Natural killer cell (primary cell): Measurements from ENCODE around the gene PACRG. TPM values are rescaled to one million over a fixed set of nuclear protein-coding genes. Genes with fewer than 3 reads are reported as not detected.
"Not testable (repeated sequence)": the region's sequence is repeated elsewhere in the genome, so short reads cannot be mapped to it uniquely, and the experiment has no call there.

Experiments used
- ATAC-seq, 3 donors: fragments of 150-1000 bp in 2 of 3; fragments of 200-7000 bp in 1 of 3; cut with Tn5 transposase; 1 replicate in 1 of 3; 2 replicates in 2 of 3; pipeline ENCODE4 v1.10.0; 2021; ENCODE audit warnings: mild to moderate bottlenecking in 2 of 3, moderate library complexity in 2 of 3
- DNase-seq, 2 donors: peaks; one replicate each; pipeline versions ENCODE4 v3.0.0 to v3.0.0-alpha.2; 2013 to 2021; ENCODE audit warnings: mixed read lengths in 1 of 2
- H3K27ac ChIP-seq: one replicate; pipeline ENCODE4 v1.5.1; 2013; ENCODE audit warnings: mild to moderate bottlenecking, low read length
- H3K27me3 ChIP-seq: one replicate; pipeline ENCODE4 v1.6.1; 2013; ENCODE audit warnings: low read length; ENCODE audit not compliant: control insufficient read depth, insufficient read depth
- H3K36me3 ChIP-seq: one replicate; pipeline ENCODE4 v1.6.1; 2013; ENCODE audit warnings: low read length; ENCODE audit not compliant: control insufficient read depth, insufficient read depth
- H3K4me1 ChIP-seq: one replicate; pipeline ENCODE4 v1.6.1; 2013; ENCODE audit warnings: low read length; ENCODE audit not compliant: control insufficient read depth, insufficient read depth
- H3K4me3 ChIP-seq: one replicate; pipeline ENCODE4 v1.5.1; 2013; ENCODE audit warnings: low read length
- H3K9me3 ChIP-seq: one replicate; pipeline ENCODE4 v1.6.1; 2013; ENCODE audit warnings: low read length; ENCODE audit not compliant: control insufficient read depth, insufficient read depth
- H3K27ac Mint-ChIP-seq, 2 donors: one replicate each; pipeline ENCODE4 v1.8.0; 2022; ENCODE audit warnings: mild to moderate bottlenecking in 2 of 2, mixed read lengths in 2 of 2, moderate library complexity in 1 of 2
- H3K27me3 Mint-ChIP-seq, 2 donors: one replicate each; pipeline ENCODE4 v1.8.0; 2022; ENCODE audit warnings: low read depth in 2 of 2, mixed read lengths in 2 of 2
- H3K36me3 Mint-ChIP-seq: one replicate; pipeline ENCODE4 v1.8.0; 2022; ENCODE audit warnings: mixed read lengths
- H3K4me1 Mint-ChIP-seq, 2 donors: one replicate each; pipeline ENCODE4 v1.8.0; 2022; ENCODE audit warnings: mixed read lengths in 2 of 2
- H3K4me3 Mint-ChIP-seq: one replicate; pipeline ENCODE4 v1.8.0; 2022; ENCODE audit warnings: mild to moderate bottlenecking, moderate library complexity, mixed read lengths
- H3K9me3 Mint-ChIP-seq, 2 donors: one replicate each; pipeline ENCODE4 v1.8.0; 2022; ENCODE audit warnings: mixed read lengths in 2 of 2
- WGBS: methylation state at CpG from one replicate; pipeline ENCODE4 v1.1.7; 2013; ENCODE audit warnings: missing lambda C conversion rate; ENCODE audit not compliant: insufficient coverage; 5-methylcytosine and 5-hydroxymethylcytosine counted together
- intact Hi-C: fragments of 100-400 bp; cut with micrococcal nuclease; formaldehyde crosslinking; loops from one replicate; pipeline ENCODE4 v1.14.2; 2022
- total RNA-seq, 4 donors: library from RNA; stranded (reverse); fragments of 120-200 nt in 1 of 4; gene quantifications; one replicate each; pipeline versions ENCODE4 v1.2.3 to v1.2.4, GENCODE V29; 2013 to 2022
- TF ChIP-seq, protein P1 (sequence below): fragments of 200-600 bp; IDR thresholded peaks from one replicate; pipeline ENCODE4 v1.8.0; 2022; ENCODE audit warnings: antibody characterized with exemption

Gene PACRG
- total RNA-seq, 3 donors from 2014 or later (not counting 1 experiment from before 2014, with no cell fraction given) = 0.52 TPM; not detected in 2

GRCh38 chr6:163314791-163315470, 587.2 kb downstream of the PACRG start:
- WGBS = 96% methylated on average over 11 of the region's 11 CpGs
- no peak for DNase-seq
- Mint-ChIP-seq H3K27ac (no peak overlapping the region), H3K9me3 (no peaks in the 10 kb centered on the region), H3K4me1 (no peaks in the 10 kb centered on the region), H3K27me3 (peaks cover 12 to 26% of the 10 kb centered on the region in 2 donors), H3K36me3 (no peaks in the 10 kb centered on the region), H3K4me3 (no peak overlapping the region)
- TF ChIP-seq, protein P1, sequence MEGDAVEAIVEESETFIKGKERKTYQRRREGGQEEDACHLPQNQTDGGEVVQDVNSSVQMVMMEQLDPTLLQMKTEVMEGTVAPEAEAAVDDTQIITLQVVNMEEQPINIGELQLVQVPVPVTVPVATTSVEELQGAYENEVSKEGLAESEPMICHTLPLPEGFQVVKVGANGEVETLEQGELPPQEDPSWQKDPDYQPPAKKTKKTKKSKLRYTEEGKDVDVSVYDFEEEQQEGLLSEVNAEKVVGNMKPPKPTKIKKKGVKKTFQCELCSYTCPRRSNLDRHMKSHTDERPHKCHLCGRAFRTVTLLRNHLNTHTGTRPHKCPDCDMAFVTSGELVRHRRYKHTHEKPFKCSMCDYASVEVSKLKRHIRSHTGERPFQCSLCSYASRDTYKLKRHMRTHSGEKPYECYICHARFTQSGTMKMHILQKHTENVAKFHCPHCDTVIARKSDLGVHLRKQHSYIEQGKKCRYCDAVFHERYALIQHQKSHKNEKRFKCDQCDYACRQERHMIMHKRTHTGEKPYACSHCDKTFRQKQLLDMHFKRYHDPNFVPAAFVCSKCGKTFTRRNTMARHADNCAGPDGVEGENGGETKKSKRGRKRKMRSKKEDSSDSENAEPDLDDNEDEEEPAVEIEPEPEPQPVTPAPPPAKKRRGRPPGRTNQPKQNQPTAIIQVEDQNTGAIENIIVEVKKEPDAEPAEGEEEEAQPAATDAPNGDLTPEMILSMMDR = no peak
- Histone ChIP-seq H3K27me3 (peaks cover 2% of the 10 kb centered on the region), H3K4me1 (no peaks in the 10 kb centered on the region), H3K9me3 (no peaks in the 10 kb centered on the region), H3K27ac (no peak overlapping the region), H3K4me3 (no peak overlapping the region), H3K36me3 (no peaks in the 10 kb centered on the region)
- no peak for ATAC-seq
- intact Hi-C loops = no loop called here

GRCh38 chr6:163316866-163317495, 589.2 kb downstream of the PACRG start:
- ATAC-seq, H3K27ac ChIP-seq, H3K4me3 Mint-ChIP-seq, DNase-seq, H3K9me3 ChIP-seq, H3K27me3 ChIP-seq, H3K36me3 ChIP-seq, H3K36me3 Mint-ChIP-seq, H3K4me3 ChIP-seq, H3K4me1 Mint-ChIP-seq, H3K4me1 ChIP-seq, intact Hi-C loops, H3K27ac Mint-ChIP-seq, H3K9me3 Mint-ChIP-seq: not testable (repeated sequence)
- 92% methylated on average over 12 of the region's 12 CpGs for WGBS
- H3K27me3 Mint-ChIP-seq = peaks cover 15 to 35% of the 10 kb centered on the region in 2 donors

DNA sequence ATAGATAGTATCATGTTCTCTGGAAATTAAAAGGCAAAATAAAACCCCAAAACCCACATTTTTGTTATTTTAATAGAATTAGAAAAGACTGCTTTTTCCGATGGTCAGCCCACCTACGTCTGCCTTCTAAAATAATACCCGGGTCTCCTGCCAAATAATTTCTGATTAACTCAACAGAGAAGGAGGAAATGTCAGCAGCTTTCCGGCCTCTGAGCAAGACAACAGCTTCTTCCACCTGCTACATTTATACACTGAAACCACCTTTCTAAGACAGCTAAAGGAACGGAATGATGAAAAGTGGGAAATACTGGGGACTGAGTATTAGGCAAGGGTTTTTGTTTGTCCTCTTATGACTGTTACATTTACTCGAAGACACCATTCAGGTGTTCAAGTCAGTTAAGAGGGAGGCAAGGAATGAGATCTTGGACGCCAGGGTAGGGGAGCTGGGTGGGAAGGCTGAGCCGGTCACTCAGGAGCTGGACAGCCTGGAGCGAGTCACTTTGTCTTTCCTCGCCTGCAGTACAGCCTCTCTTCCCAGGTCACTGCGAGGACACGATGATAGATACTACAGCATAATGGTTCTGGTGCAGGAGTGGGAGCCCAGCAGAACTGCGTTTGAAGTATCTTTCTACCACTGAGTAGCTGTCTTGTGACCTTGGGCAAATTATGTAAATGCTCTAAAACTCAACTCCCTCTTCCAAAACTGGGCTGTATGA, 590.5 kb downstream of the PACRG start:
- Histone ChIP-seq H3K27me3 (no peaks in the 10 kb centered on the region), H3K4me3 (no peak overlapping the region), H3K9me3 (no peaks in the 10 kb centered on the region), H3K27ac (no peak overlapping the region), H3K36me3 (no peaks in the 10 kb centered on the region), H3K4me1 (no peaks in the 10 kb centered on the region)
- Mint-ChIP-seq H3K36me3 (no peaks in the 10 kb centered on the region), H3K27ac (no peak overlapping the region), H3K27me3 (peaks cover 15 to 30% of the 10 kb centered on the region in 2 donors), H3K4me1 (no peaks in the 10 kb centered on the region), H3K4me3 (no peak overlapping the region), H3K9me3 (no peaks in the 10 kb centered on the region)
- ATAC-seq (no peak), DNase-seq (no peak)
- TF ChIP-seq, protein P1 = no peak
- intact Hi-C loops = no loop called here
- 88% methylated on average over 13 of the region's 13 CpGs for WGBS
